HepG2 (cell line): ENCODE results near the gene UTS2R. TPM values are rescaled to one million over a fixed set of nuclear protein-coding genes. Genes with fewer than 3 reads are reported as not detected.

Source experiments
- ARNT2 ChIP-seq: sonication (generic); formaldehyde crosslinking; IDR thresholded peaks from 2 replicates; pipeline ENCODE4 v1.8.0; 2022; ENCODE audit warnings: mild to moderate bottlenecking, low read depth, missing genetic modification reagents, moderate library complexity
- ASH2L ChIP-seq: fragments of 300-600, 200-600 bp; sonication (generic); IDR thresholded peaks from 2 replicates; pipeline ENCODE4 v1.7.0; 2017; ENCODE audit warnings: low read depth, mild to moderate bottlenecking, moderate library complexity, mixed read lengths, low read length; ENCODE audit not compliant: insufficient read length
- ESRRA ChIP-seq: sonication (generic); formaldehyde crosslinking; IDR thresholded peaks from 2 replicates; pipeline ENCODE4 v1.5.1; 2020; ENCODE audit warnings: mild to moderate bottlenecking, low read depth, missing genetic modification reagents
- FOXP1 ChIP-seq, 2 experiments: fragments of 450-650 bp in 1 of 2; IDR thresholded peaks; 2 replicates each; pipeline ENCODE4 v1.6.1; 2017 to 2018; ENCODE audit warnings: antibody characterized with exemption in 1 of 2
- HDAC2 ChIP-seq: sonication (generic); formaldehyde crosslinking; IDR thresholded peaks from 2 replicates; pipeline ENCODE4 v1.4.0; 2020; ENCODE audit warnings: missing genetic modification reagents
- MAFF ChIP-seq: IDR thresholded peaks from 2 replicates; pipeline ENCODE4 v1.6.1; 2011; ENCODE audit warnings: low read depth, low read length, improper control_type of control experiment
- MEIS2 ChIP-seq: sonication (generic); formaldehyde crosslinking; IDR thresholded peaks from 2 replicates; pipeline ENCODE4 v1.9.0; 2021; ENCODE audit warnings: mild to moderate bottlenecking, missing genetic modification reagents
- MYC ChIP-seq: sonication (generic); formaldehyde crosslinking; IDR thresholded peaks from 2 replicates; pipeline ENCODE4 v1.9.0; 2021; ENCODE audit warnings: missing genetic modification reagents, borderline replicate concordance
- RNF2 ChIP-seq: fragments of 450-650 bp; conservative IDR thresholded peaks from 2 replicates; pipeline ENCODE4 v1.6.1; 2016; ENCODE audit warnings: low read depth
- ZFP41 ChIP-seq: sonication (generic); formaldehyde crosslinking; IDR thresholded peaks from 2 replicates; pipeline ENCODE4 v1.4.0; 2020; ENCODE audit warnings: mild to moderate bottlenecking, missing genetic modification reagents, borderline replicate concordance
- ZNF260 ChIP-seq: sonication (generic); formaldehyde crosslinking; IDR thresholded peaks from 2 replicates; pipeline ENCODE4 v1.4.0; 2020; ENCODE audit warnings: missing genetic modification reagents, low read depth, mild to moderate bottlenecking, borderline replicate concordance
- ZNF331 ChIP-seq: sonication (generic); formaldehyde crosslinking; IDR thresholded peaks from 2 replicates; pipeline ENCODE4 v1.4.0; 2020; ENCODE audit warnings: missing genetic modification reagents
- ZNF441 ChIP-seq: sonication (generic); formaldehyde crosslinking; IDR thresholded peaks from 2 replicates; pipeline ENCODE4 v1.7.0; 2021; ENCODE audit warnings: missing genetic modification reagents, borderline replicate concordance
- ZNF552 ChIP-seq: sonication (generic); formaldehyde crosslinking; IDR thresholded peaks from 2 replicates; pipeline ENCODE4 v1.9.0; 2022; ENCODE audit warnings: missing genetic modification reagents, mild to moderate bottlenecking, borderline replicate concordance
- ZNF776 ChIP-seq: sonication (generic); formaldehyde crosslinking; IDR thresholded peaks from 2 replicates; pipeline ENCODE4 v1.4.0; 2020; ENCODE audit warnings: mild to moderate bottlenecking, missing genetic modification reagents
- polyA plus RNA-seq, 8 experiments: library from polyadenylated mRNA; depleted of rRNA in 3 of 8; stranded (reverse) in 7 of 8; unstranded in 1 of 8; fragments of >200 nt; fragmentation: Illumina TruSeq in 4 of 8; extraction: Trizol in 4 of 8; gene quantifications; 2 replicates each; pipeline versions ENCODE4 v1.2.1 to v1.2.3, GENCODE V29; 2011 to 2016; ENCODE audit warnings: low read depth in 4 of 8, missing spikeins in 1 of 8, mixed read lengths in 1 of 8; ENCODE audit not compliant: insufficient read depth in 1 of 8
- total RNA-seq, 5 experiments: library from RNA; depleted of rRNA; stranded (reverse); fragments of >200 nt; fragmentation: Illumina TruSeq; extraction: Trizol; gene quantifications; 2 replicates each; pipeline ENCODE4 v1.2.3, GENCODE V29; 2016; ENCODE audit warnings: low read depth in 1 of 5
- TF ChIP-seq, protein P1 (sequence below): sonication (generic); formaldehyde crosslinking; IDR thresholded peaks from 2 replicates; pipeline ENCODE4 v1.9.0; 2021; ENCODE audit warnings: mild to moderate bottlenecking, missing genetic modification reagents
- TF ChIP-seq, protein P2 (sequence below): sonication (generic); formaldehyde crosslinking; IDR thresholded peaks from 2 replicates; pipeline ENCODE4 v1.9.0; 2021; ENCODE audit warnings: missing genetic modification reagents, borderline replicate concordance
- TF ChIP-seq, protein P3 (sequence below): sonication (generic); formaldehyde crosslinking; IDR thresholded peaks from 2 replicates; pipeline ENCODE4 v1.5.0; 2020; ENCODE audit warnings: missing genetic modification reagents

The UTS2R gene
- total and polyA plus RNA-seq, 2 of the 13 experiments (the other 11 are each of a cell fraction or from before 2014, with no cell fraction given), result 0.13 to 0.15 TPM

DNA sequence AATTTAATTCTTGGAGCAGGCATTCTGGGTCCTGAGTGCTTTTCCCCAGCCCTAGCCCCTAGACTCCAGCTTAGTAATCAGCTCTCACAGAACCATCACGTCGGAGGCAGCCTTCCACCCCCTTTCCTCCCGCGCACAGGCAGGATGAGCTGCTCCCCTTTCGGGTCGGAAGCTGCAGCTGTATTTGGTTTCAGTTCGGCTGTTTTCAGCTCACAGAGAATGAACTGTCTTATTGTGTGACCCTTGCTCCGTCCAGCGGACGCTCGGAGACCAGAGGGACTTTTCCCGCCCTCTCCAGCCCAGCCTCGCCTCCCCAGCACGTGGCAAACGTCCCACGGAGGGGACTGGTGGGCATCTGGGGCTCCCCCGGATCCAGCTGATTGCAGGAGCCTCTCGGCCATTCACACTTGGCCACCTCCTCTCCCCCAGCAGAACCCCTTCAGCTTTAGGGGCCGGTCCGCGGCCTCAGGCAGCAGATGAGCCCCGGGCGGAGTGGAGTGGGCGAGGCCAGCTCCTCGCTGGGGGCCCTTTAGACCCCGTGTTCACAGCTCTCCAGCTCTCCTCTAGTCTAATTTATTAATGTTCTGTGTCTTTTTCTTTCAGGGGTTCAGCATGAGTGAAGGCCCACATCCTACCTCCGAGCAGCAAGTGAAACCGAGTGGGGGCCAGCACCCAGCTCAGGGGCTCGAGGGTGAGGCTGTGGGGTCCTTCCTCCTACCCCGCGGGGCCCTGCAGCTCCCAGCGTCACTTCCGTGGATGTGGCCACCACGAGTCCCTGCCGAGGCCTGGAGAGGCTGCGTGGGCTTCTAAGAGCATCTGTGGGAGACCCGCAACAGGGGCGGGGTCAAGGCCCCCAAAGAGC is 863 bp upstream of the UTS2R start (continued):
- peak; percentile 91 for TF ChIP-seq MYC (CRISPR knock-in tag)
- peak; percentile 95; the same call in 1 of the 2 replicates for TF ChIP-seq ZNF776 (CRISPR knock-in tag)
- TF ChIP-seq ASH2L, result peak; percentile 33
- TF ChIP-seq ZNF331, result peak; percentile 86; the same call in 1 of the 2 replicates
- peak; percentile 92; the same call in 1 of the 2 replicates for TF ChIP-seq ARNT2 (CRISPR knock-in tag)
- TF ChIP-seq ZNF260 (CRISPR knock-in tag), result no peak
- TF ChIP-seq, protein P1, sequence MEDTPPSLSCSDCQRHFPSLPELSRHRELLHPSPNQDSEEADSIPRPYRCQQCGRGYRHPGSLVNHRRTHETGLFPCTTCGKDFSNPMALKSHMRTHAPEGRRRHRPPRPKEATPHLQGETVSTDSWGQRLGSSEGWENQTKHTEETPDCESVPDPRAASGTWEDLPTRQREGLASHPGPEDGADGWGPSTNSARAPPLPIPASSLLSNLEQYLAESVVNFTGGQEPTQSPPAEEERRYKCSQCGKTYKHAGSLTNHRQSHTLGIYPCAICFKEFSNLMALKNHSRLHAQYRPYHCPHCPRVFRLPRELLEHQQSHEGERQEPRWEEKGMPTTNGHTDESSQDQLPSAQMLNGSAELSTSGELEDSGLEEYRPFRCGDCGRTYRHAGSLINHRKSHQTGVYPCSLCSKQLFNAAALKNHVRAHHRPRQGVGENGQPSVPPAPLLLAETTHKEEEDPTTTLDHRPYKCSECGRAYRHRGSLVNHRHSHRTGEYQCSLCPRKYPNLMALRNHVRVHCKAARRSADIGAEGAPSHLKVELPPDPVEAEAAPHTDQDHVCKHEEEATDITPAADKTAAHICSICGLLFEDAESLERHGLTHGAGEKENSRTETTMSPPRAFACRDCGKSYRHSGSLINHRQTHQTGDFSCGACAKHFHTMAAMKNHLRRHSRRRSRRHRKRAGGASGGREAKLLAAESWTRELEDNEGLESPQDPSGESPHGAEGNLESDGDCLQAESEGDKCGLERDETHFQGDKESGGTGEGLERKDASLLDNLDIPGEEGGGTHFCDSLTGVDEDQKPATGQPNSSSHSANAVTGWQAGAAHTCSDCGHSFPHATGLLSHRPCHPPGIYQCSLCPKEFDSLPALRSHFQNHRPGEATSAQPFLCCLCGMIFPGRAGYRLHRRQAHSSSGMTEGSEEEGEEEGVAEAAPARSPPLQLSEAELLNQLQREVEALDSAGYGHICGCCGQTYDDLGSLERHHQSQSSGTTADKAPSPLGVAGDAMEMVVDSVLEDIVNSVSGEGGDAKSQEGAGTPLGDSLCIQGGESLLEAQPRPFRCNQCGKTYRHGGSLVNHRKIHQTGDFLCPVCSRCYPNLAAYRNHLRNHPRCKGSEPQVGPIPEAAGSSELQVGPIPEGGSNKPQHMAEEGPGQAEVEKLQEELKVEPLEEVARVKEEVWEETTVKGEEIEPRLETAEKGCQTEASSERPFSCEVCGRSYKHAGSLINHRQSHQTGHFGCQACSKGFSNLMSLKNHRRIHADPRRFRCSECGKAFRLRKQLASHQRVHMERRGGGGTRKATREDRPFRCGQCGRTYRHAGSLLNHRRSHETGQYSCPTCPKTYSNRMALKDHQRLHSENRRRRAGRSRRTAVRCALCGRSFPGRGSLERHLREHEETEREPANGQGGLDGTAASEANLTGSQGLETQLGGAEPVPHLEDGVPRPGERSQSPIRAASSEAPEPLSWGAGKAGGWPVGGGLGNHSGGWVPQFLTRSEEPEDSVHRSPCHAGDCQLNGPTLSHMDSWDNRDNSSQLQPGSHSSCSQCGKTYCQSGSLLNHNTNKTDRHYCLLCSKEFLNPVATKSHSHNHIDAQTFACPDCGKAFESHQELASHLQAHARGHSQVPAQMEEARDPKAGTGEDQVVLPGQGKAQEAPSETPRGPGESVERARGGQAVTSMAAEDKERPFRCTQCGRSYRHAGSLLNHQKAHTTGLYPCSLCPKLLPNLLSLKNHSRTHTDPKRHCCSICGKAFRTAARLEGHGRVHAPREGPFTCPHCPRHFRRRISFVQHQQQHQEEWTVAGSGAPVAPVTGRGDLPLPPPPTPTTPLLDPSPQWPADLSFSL (CRISPR knock-in tag), result no peak
- peak; percentile 95 for TF ChIP-seq RNF2
- TF ChIP-seq, protein P2, sequence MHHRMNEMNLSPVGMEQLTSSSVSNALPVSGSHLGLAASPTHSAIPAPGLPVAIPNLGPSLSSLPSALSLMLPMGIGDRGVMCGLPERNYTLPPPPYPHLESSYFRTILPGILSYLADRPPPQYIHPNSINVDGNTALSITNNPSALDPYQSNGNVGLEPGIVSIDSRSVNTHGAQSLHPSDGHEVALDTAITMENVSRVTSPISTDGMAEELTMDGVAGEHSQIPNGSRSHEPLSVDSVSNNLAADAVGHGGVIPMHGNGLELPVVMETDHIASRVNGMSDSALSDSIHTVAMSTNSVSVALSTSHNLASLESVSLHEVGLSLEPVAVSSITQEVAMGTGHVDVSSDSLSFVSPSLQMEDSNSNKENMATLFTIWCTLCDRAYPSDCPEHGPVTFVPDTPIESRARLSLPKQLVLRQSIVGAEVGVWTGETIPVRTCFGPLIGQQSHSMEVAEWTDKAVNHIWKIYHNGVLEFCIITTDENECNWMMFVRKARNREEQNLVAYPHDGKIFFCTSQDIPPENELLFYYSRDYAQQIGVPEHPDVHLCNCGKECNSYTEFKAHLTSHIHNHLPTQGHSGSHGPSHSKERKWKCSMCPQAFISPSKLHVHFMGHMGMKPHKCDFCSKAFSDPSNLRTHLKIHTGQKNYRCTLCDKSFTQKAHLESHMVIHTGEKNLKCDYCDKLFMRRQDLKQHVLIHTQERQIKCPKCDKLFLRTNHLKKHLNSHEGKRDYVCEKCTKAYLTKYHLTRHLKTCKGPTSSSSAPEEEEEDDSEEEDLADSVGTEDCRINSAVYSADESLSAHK, result no peak
- TF ChIP-seq HDAC2 (CRISPR knock-in tag), result peak; percentile 82
- peak; percentile 92; the same call in 1 of the 2 replicates for TF ChIP-seq ZFP41 (CRISPR knock-in tag)
- TF ChIP-seq, protein P3, sequence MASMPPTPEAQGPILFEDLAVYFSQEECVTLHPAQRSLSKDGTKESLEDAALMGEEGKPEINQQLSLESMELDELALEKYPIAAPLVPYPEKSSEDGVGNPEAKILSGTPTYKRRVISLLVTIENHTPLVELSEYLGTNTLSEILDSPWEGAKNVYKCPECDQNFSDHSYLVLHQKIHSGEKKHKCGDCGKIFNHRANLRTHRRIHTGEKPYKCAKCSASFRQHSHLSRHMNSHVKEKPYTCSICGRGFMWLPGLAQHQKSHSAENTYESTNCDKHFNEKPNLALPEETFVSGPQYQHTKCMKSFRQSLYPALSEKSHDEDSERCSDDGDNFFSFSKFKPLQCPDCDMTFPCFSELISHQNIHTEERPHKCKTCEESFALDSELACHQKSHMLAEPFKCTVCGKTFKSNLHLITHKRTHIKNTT, result no peak
- peak; percentile 94 for TF ChIP-seq ZNF441 (CRISPR knock-in tag)
- TF ChIP-seq MAFF, result no peak
- peak; percentile 76; the same call in 1 of the 2 replicates for TF ChIP-seq ESRRA (CRISPR knock-in tag)
- peak; percentile 75 for TF ChIP-seq MEIS2 (CRISPR knock-in tag)
- no peak for TF ChIP-seq FOXP1 (IDR thresholded peaks at IDR 0.05)
- TF ChIP-seq FOXP1 (CRISPR knock-in tag; IDR thresholded peaks at IDR 0.05), result no peak
- TF ChIP-seq ZNF552 (CRISPR knock-in tag), result peak; percentile 89
